ENCODE results near the gene ZNF91.

GRCh38 chr19:23377276-23377675 lies 18.0 kb downstream of the ZNF91 start:
- TF ChIP-seq POLR2AphosphoS5 (IDR thresholded peaks at IDR 0.05; ENCODE audit: low read depth, low read length) (no peak), SIN3A (IDR thresholded peaks at IDR 0.05; ENCODE audit: borderline replicate concordance, insufficient read depth, low read length) (no peak), TAF1 (IDR thresholded peaks at IDR 0.05; ENCODE audit: borderline replicate concordance, insufficient read depth, low read length) (no peak), FOXP2 (optimal IDR thresholded peaks at IDR 0.05; ENCODE audit: borderline replicate concordance, extremely low read depth, extremely low read length, insufficient read depth) (no peak)
- TF ChIP-seq, protein P1, sequence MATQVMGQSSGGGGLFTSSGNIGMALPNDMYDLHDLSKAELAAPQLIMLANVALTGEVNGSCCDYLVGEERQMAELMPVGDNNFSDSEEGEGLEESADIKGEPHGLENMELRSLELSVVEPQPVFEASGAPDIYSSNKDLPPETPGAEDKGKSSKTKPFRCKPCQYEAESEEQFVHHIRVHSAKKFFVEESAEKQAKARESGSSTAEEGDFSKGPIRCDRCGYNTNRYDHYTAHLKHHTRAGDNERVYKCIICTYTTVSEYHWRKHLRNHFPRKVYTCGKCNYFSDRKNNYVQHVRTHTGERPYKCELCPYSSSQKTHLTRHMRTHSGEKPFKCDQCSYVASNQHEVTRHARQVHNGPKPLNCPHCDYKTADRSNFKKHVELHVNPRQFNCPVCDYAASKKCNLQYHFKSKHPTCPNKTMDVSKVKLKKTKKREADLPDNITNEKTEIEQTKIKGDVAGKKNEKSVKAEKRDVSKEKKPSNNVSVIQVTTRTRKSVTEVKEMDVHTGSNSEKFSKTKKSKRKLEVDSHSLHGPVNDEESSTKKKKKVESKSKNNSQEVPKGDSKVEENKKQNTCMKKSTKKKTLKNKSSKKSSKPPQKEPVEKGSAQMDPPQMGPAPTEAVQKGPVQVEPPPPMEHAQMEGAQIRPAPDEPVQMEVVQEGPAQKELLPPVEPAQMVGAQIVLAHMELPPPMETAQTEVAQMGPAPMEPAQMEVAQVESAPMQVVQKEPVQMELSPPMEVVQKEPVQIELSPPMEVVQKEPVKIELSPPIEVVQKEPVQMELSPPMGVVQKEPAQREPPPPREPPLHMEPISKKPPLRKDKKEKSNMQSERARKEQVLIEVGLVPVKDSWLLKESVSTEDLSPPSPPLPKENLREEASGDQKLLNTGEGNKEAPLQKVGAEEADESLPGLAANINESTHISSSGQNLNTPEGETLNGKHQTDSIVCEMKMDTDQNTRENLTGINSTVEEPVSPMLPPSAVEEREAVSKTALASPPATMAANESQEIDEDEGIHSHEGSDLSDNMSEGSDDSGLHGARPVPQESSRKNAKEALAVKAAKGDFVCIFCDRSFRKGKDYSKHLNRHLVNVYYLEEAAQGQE (IDR thresholded peaks at IDR 0.05; ENCODE audit: insufficient read depth in 1 of 2, low read depth in 2 of 2, low read length in 2 of 2): no peak

All from PFSK-1 (cell line).